HG02884 (cell line): ENCODE data around the gene PTPRA.
"Not testable (repeated sequence)": the region's sequence is repeated elsewhere in the genome, so short reads cannot be mapped to it uniquely, and the experiment has no call there.

Source experiments
- ATAC-seq: cut with Tn5 transposase; IDR thresholded peaks from one replicate; pipeline ENCODE4 v1.9.1; 2021; ENCODE audit warnings: mild to moderate bottlenecking, moderate library complexity; ENCODE audit not compliant: unreplicated experiment

The PTPRA gene

DNA sequence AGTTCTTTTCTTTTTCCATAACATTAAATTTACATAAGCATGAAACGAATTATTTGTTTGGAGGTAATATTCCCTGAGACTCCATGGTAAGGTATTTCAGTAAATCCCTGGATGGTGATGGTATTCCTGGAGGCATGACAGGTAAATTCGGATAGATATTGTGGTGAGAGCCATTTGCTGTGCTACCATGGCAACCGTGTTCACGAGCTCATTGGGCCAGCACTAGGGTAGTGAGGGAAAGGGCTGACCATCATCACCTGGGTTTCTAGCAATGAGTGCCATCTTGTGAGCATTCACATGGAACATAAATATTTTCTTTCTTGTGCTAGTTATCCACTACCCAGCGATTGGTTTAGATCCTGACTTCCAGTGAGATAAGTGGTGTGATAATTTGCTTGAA, 118.3 kb downstream of the PTPRA start:
- ATAC-seq, result no peak

DNA sequence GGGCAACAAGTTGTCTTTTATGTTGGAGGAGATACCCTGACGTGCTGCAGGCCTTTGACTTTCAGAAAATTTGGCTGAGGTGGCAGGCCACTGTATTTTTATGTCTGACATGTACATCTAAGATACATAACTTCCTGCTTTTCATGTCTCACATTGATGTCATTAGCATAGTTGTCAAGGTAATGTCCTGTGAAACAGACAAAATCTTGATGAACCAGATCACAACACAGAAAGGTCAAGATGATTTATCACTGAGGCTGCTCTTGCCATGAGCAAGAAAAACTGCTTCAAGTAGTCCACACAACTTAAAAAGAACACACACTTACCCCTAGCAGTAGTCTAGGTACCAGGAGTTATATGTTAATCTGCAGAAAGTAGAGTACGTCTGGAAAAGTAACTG, 120.0 kb downstream of the PTPRA start:
- ATAC-seq, result no peak

DNA sequence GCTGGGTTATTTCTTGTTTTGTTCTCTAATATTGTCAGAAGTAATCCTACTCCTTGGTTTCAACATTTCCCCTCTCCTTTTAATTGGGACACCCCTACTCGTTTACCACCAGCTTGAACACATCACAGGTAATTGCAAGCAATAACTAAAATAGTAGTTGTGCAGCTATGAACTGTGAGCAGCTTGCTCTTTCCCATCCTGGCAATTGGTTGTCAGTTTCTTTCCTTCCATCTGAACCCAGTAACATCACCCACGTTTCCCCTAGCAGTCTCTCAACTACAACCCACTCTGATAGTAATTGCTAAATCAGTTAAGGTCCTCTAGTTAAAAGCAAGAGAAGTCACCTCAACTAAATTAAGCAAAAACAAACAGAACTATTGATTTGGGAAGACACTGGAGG, 122.5 kb downstream of the PTPRA start:
- no peak for ATAC-seq

GRCh38 chr20:2998728-2999127, 125.4 kb downstream of the PTPRA start:
- no peak for ATAC-seq

- no peak for ATAC-seq
Observed at GRCh38 chr20:3000852-3001523, 127.7 kb downstream of the PTPRA start.

DNA sequence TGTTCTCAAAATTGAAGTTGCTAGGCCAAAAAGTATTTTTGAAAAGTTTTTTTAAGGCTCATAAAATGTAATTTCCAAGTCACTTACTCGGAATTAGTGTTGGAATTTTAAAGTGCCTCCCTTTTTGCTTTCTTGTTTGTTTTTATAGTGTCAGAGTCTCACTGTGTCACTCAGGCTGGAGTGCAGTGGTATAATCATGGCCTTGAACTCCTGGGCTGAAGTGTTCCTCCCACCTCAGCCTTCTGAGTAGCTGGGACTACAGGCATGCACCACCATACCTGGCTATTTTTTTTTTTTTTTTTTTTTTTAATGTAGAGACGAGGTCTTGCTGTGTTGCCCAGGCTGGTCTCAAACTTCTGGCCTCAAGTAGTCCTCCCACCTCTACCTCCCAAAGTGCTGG, 130.1 kb downstream of the PTPRA start:
- no peak for ATAC-seq

DNA sequence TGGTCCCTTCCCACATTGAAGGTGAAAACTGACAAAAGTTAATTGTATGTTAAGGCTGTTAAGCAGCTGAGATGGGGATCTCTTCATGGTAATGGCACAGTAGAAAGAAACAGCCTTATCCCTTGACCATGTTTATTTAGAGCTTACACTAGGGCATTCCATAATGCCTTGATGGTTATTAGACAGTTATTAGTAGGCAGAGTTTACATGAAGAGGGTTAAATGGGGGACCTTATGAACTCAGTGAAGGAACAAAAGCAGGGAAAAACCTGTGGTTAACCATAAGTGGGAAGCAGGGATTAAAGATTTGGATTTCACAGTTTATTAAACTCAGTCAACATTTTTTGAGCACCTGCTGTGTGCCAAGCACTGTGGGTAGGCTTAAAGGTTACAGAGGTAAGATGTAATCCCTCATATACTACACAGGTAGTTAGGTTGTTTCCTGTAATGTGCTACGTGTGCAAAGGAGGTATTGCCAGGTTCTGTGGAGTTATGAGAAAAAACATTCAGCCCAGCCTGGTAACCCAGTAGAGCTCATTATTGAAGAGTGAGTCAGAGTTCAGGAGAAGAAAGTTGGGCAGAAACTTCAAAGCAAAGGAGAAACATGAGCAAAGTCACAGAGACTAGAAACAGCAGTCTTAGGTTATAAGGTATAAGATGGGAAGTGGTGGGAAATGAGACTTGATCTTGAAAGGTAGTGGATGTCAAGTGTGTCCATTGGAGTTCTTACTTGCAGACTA, 137.9 kb downstream of the PTPRA start:
- no peak for ATAC-seq

GRCh38 chr20:3011752-3012151, 138.5 kb downstream of the PTPRA start:
- ATAC-seq, result no peak

DNA sequence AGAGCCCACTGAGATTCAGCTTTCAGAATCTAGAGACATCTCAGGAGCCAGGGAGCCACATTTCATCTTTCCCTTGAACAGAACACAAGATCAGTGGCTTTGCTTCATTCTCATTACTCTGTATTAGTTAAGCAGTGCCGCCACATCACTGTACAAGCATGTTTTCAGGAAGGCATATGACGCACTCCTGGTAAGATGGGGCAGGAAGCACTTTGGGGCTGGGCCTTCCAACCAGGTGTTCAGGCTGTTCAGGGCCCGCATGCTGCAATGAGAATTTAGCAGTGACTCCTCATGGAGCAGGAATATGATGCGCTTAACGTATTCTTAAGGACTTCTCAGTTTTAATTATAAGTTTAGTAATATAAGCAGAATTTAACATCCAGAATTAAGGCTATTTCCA, 140.5 kb downstream of the PTPRA start:
- no peak for ATAC-seq

DNA sequence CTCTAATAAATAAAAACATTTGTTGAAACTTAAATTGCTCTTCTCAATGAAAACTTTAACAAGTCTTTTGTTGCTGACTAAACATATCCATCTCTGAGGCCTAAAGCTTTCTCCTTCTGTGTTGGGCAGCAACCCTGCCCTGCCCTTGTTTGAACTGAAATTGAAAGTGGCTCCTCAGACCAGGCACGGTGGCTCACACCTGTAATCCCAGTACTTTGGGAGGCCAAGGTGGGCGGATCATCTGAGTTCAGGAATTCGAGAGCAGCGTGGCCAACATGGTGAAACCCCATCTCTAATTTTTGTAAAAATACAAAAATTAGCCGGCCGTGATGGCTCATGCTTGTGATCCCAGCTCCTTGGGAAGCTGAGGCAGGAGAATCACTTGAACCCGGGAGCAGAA, 140.9 kb downstream of the PTPRA start:
- no peak for ATAC-seq

- ATAC-seq, result no peak
Observed at GRCh38 chr20:3014662-3015061, 141.4 kb downstream of the PTPRA start.

DNA sequence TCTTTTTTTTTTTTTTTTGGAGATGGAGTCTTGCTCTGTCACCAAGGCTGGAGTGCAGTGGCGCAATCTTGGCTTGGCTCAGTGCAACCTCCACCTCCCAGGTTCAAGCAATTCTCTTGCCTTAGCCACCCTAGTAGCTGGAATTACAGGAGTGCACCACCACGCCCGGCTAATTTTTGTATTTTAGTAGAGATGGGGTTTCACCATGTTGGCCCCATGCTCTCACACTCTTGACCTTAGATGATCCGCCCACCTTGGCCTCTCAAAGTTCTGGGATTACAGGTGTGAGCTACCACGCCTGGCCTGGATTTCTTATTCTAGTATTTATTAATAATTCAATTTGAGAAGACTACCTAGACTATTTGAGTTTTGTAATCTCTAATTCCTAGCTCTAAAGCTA, 142.0 kb downstream of the PTPRA start:
- not testable (repeated sequence) for ATAC-seq

- ATAC-seq, result no peak
Observed at GRCh38 chr20:3021327-3021726, 148.0 kb downstream of the PTPRA start.

GRCh38 chr20:3021777-3022176, 148.5 kb downstream of the PTPRA start:
- no peak for ATAC-seq

DNA sequence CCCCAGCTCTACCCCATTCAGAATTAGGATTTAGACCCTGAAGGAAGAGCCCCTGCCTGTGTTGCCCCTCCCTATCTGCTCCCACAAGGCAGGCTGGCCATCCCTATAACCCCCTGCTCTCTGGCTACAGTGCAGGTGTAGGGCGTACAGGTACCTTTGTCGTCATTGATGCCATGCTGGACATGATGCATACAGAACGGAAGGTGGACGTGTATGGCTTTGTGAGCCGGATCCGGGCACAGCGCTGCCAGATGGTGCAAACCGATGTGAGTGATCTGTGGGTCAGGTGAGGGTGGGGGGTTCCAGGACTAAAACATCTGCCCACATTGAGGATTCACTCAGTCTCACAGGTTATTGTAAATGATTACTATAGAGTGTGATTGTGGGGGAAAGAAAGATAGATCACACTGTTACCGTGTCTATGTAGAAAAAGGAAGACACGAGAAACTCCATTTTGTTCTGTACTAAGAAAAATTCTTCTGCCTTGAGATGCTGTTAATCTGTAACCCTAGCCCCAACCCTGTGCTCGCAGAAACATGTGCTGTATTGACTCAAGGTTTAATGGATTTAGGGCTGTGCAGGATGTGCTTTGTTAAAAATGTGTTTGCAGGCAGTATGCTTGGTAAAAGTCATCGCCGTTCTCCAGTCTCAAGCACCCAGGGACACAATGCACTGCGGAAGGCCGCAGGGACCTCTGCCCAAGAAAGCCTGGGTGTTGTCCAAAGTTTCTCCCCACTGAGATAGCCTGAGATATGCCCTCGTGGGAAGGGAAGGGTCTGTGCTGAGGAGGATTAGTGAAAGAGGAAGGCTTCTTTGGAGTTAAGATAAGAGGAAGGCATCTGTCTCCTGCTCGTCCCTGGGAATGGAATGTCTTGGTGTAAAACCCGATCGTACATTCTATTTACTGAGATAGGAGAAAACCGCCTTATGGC, 149.5 kb downstream of the PTPRA start:
- ATAC-seq, result not testable (repeated sequence)

GRCh38 chr20:3027987-3028386, 154.7 kb downstream of the PTPRA start:
- ATAC-seq, result no peak

DNA sequence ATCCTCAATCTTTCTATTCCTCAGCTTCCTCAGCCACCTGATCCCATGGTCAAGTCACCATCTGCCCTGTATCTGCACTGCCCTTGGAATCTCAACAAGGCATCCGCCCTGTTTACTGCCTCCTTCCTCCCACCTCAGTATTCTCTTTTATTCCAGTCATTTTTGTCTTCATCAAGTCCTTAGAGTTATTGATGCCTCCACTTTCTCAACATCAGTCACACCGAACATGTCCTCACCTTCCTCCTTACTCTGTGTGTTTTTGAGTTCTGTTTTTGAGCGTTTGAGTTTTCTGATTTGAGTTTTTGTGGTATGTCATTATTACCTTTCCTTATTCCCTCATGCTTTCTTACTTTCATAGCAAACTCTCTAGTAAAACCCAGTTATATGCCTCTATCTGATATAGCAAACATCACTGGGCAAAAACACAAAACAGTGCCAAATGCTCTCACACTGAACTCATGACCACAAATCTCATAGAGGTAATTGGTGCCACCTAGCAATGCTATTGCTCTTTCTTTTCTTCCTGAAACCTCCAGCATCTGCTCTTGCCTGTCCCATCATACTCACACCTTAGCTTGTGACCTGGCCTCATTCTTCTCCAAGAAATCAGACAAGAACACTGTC, 158.4 kb downstream of the PTPRA start:
- no peak for ATAC-seq

DNA sequence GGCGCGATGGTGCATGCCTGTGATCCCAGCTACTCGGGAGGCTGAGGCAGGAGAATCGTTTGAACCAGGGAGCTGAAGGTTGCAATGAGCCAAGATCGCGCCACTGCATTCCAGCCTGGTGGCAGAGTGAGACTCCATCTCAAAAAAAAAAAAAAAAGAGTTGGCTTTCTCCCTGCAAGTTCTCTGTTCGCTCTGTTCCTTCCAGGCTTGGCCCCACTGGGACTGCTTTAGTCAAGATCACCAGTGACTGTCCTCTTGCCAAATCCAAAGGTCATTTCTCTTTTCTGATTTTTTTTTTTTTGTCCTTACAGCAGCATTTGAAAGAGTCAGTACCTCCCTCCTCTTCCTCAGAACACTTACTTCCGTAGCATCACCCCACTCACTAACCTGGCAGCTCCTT, 159.3 kb downstream of the PTPRA start:
- no peak for ATAC-seq

GRCh38 chr20:3037654-3038053, 164.4 kb downstream of the PTPRA start:
- no peak for ATAC-seq

DNA sequence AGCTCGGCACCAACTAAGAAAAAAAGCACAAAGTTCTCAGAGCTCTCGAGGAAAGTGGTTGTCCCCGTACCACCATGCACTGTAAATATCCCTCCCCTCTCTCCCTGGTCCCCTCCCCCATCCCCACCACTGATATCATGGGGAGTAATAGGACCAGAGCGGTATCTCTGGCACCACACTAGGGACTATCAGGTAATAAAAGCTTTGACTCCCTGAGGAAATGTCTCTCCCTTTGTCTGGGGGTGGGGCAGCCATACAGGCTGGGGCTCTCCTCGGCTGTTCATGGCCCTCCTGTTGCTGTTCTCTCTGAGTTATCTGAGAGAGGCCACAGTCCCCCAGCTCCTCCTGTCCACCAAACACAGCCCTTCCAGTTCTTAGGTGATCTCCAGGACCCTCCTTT, 165.2 kb downstream of the PTPRA start:
- no peak for ATAC-seq

DNA sequence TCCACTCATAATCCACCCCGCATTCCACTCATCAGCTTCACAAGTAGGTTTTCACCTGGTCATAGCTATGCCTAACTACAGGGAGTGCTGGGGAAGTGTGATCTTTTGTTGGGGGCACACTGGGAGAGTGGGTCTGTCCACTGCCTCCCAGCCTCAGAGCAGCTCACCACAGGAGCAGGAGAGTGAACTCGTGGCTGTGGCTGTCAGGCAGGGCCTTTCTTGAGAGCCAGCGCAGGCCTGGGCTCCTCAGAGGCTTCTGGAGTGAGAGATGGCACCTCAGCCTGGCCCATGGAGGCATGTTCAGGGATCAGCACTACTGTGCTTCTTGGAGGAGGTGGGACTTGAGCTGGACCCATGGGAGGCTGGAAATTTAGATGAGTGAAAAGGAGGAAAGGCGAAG, 166.1 kb downstream of the PTPRA start:
- no peak for ATAC-seq
